Esophagus squamous epithelium (tissue), 4 donors: ENCODE data around the gene SCN2A.

Experiments used
- POLR2A ChIP-seq, 4 donors: fragments of 450-650 bp; IDR thresholded peaks; one replicate each; pipeline ENCODE4 v1.6.1; 2017; ENCODE audit warnings: antibody characterized with exemption in 4 of 4, mild to moderate bottlenecking in 4 of 4, moderate library complexity in 3 of 4
- TF ChIP-seq, protein P1 (sequence below), 6 experiments: fragments of 450-650 bp in 4 of 6; fragments of 200-600 bp in 2 of 6; sonication (generic) in 2 of 6; IDR thresholded peaks; one replicate each; pipeline ENCODE4 v1.5.1; 2016 to 2019; ENCODE audit warnings: antibody characterized with exemption in 6 of 6, mild to moderate bottlenecking in 4 of 6, moderate library complexity in 4 of 6

DNA sequence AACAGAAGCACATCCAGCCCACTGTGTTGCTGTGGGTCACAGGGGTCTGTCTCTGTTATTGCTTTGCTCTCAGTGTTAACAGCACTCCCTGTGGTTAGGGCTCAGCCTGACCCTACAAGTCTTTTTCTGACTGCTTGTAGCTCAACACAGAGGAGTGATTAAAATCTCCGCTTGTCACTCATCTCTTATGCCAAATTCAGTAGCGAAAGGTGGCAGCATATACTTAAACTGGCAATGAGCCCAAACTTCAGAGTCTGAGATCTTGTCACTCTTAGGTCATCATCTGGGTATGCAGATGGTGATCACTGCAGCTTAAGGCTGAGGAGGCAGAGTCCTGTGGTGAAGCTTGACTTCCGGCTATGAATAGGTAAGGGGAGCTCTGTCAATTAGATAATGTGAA, 167.0 kb downstream of the SCN2A start:
- TF ChIP-seq, protein P1, sequence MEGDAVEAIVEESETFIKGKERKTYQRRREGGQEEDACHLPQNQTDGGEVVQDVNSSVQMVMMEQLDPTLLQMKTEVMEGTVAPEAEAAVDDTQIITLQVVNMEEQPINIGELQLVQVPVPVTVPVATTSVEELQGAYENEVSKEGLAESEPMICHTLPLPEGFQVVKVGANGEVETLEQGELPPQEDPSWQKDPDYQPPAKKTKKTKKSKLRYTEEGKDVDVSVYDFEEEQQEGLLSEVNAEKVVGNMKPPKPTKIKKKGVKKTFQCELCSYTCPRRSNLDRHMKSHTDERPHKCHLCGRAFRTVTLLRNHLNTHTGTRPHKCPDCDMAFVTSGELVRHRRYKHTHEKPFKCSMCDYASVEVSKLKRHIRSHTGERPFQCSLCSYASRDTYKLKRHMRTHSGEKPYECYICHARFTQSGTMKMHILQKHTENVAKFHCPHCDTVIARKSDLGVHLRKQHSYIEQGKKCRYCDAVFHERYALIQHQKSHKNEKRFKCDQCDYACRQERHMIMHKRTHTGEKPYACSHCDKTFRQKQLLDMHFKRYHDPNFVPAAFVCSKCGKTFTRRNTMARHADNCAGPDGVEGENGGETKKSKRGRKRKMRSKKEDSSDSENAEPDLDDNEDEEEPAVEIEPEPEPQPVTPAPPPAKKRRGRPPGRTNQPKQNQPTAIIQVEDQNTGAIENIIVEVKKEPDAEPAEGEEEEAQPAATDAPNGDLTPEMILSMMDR (IDR thresholded peaks at IDR 0.05): no peak
- no peak for TF ChIP-seq POLR2A (IDR thresholded peaks at IDR 0.05)
